PC-9 (cell line): ENCODE measurements around the gene PIN4.

Source experiments
- EZH2 ChIP-seq: fragments of 200-600 bp; sonication (generic); IDR thresholded peaks from 2 replicates; pipeline ENCODE4 v1.8.0; 2017; ENCODE audit warnings: antibody characterized with exemption, low read depth
- TF ChIP-seq, protein P1 (sequence below): fragments of 200-600 bp; sonication (generic); conservative IDR thresholded peaks from 2 replicates; pipeline ENCODE4 v1.6.1; 2017; ENCODE audit warnings: mixed run types, antibody characterized with exemption, mild to moderate bottlenecking, moderate library complexity

DNA sequence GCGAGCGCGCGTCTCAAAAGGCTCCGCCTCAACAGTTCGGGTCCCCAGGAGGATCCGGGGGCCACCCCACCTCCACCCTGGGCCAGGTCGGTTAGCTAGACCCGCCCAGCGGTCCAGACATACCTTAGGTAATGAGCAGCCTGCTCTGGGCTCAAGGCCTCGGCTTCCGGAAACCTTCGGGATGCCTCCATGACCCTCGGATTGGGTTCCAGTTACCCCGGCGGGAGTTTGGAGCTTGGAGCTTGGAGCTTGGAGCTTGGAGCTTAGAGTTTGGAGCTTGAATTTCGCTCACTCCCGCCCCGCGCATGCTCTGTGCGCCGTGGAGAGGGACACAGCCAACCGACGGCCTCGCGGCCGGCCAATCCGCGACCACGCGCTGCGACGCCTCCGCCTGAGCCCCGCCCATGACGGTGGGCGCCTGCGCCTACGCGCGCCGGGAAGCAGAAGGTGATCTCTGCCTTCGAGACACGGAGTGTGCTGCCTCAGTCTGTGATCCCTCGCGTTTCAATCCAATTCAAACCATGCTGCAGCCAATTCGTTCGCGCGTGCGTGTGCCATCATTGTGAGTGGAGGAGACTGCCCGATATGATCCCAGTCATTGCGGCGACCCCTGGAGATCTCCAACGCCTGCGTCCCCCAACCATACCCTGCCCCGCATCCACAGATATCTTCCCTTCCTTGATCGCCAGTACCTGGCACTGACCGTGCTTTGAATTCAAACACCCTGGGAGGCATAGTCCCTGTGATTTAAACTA is 57.3 kb downstream of the PIN4 start, which contains the start of gene ERCC6L:
- TF ChIP-seq, protein P1, sequence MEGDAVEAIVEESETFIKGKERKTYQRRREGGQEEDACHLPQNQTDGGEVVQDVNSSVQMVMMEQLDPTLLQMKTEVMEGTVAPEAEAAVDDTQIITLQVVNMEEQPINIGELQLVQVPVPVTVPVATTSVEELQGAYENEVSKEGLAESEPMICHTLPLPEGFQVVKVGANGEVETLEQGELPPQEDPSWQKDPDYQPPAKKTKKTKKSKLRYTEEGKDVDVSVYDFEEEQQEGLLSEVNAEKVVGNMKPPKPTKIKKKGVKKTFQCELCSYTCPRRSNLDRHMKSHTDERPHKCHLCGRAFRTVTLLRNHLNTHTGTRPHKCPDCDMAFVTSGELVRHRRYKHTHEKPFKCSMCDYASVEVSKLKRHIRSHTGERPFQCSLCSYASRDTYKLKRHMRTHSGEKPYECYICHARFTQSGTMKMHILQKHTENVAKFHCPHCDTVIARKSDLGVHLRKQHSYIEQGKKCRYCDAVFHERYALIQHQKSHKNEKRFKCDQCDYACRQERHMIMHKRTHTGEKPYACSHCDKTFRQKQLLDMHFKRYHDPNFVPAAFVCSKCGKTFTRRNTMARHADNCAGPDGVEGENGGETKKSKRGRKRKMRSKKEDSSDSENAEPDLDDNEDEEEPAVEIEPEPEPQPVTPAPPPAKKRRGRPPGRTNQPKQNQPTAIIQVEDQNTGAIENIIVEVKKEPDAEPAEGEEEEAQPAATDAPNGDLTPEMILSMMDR, result no peak
- no peak for TF ChIP-seq EZH2
